HG02885 (cell line): ENCODE measurements around the gene ELN.

Source experiments
- ATAC-seq: cut with Tn5 transposase; IDR thresholded peaks from one replicate; pipeline ENCODE4 v1.9.1; 2021; ENCODE audit warnings: mild to moderate bottlenecking; ENCODE audit not compliant: unreplicated experiment, poor library complexity

ELN gene

DNA sequence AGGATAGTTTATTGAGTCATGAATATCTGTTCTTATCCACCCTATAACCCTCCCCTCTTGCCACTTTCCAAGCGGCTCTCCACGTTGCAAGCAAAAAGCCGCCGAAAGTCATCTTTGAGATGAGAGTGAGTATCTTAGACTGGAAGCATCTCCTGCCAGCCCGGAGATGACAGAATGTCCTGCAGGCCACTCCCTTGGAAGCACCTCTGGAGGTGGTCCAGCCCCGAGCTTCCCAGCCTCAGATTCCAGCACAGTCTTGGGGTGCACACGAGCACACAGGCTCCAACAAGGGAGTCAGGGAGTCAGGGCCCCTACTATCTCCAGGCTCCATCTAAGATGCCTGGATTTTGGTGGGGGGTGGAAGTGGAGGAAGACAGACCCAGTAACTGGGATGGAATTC, 5.5 kb upstream of the ELN start:
- no peak for ATAC-seq

DNA sequence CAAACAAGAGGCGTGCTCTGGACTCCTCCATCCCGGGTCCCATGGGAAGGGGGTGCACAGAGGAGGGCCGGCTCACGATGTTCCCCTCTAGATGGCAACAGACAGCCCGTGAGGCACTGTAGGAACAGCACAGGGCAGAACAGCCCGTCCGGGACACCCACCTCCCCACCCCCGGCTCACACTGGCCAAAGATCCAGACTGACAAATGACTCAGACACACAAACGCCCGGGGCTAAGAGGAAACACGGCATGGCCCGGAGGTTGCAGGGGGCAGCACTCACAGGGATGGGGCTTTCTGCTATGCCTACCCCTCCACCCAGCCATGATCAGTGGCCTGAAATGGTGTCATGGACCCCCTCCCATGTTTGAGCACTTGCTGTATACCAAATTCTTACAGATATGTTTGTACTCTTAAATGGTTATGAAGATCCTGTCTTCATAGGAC, 4.9 kb upstream of the ELN start:
- no peak for ATAC-seq

DNA sequence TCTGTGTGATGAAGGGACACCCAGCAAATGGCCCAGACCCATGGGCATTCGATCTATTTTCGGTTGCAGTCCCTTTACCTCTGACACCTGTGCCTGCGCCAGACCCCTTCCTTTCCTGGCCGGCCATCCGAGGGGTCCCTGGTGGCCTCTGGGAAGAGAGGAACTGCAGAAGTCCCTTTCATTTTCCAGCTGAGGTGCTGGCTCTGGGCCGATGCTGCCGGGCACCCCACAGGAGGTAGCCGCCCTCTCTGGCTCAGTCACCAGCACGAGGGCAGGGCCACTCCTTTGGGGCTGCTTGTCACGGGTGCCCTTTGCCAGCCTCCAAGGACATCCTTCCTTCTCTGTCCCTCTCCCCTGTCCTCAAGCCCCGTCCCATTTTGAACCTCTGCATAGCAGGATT, 4.2 kb upstream of the ELN start:
- no peak for ATAC-seq

DNA sequence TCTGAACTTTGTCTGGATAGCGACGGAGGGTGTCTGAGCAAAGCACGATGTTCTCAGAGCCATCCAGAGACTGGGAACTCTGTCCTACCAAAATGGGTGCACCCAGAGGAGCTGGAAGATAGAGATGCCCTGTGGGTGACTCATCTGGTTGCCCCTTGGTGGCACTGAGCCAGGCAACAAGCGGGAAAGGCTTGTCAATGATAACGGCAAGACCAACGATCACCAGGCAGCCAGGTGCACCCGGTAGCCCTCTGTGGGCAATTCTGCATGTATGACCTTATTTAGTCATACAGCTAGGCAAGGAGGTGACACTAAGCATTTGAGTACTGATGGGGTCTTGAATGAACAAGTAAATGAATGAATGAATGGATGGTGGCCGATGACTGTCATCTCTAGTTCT, 2.8 kb upstream of the ELN start:
- no peak for ATAC-seq

DNA sequence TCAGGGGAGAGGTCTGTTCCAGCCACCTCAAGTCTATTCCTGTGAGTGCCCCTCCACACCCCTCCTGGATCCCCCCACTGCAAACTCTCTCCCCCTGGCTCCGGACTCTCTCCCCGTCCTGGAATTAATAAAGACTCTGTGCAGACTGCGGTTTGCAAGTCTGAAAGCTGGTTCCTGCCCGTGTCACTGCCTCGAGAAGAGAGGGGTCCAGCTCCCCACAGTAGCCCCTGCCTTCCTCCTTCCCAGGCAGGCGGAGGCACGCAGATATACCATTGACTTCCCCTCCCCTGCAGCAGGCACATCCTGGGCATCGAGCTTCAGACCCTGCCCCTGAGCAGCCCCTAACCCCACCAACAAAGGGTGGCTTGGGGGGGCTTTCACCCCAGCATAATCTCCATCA, 2.2 kb upstream of the ELN start:
- ATAC-seq, result no peak

DNA sequence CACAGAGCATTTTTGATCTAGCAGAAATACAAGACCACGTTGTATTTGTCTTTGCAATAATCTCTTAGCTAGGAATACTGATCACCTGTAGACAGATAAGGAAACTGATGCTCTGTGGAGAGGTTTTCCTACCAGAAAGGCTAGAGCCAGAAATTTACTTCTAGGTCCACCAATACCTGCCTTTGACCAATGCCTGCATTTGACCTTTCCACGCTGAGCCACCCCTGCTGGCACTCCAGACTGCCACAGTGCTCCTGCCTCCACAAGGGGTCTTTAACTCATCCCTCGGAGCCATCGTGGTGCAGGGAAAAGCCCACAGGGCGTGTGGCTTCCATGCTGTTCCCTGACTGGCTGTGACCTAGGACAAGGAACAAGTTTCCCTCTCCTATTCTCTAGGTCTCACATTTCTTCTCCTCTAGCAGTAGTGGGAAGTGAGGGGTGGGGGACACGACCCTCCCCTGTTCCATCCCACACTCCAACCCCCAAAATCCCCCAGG, 1.5 kb upstream of the ELN start:
- ATAC-seq, result no peak

DNA sequence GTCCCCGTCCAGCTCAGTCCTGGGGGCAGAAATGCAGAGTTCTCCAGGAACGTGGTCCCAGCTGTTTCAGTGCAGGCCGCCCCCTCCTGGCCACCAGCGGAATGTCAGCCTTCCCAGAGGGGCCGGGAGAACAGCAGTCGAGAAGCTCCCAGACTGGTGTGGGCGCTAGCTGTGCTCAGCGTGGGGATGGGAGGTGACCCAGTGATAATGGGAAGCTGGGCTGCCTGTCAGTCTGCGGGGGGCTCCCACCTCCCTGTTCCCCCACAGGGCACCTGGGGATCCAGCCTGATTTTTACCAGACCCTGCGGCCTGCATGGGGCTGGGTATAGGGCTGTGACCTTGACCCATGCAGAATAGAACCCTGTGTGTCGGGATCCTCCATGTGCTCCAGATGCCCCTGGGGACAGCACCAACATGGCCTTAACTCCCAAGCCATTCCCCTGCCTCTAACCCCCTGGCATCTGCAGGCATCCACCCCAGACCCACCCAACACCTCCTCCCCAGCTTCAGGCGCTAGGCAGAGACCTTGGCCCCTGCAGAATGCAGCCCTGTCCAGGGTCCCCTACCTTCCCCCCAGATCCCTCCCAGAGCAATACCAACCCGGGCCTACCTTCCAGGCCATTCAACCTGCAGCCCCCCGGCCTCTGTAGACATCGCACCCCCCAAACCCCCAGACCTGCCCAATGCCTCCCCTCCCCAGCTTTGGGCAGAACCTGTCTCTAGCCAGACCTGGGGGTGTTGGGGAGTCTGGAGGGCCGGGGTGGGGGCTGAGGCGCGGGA, 880 bp upstream of the ELN start:
- no peak for ATAC-seq

DNA sequence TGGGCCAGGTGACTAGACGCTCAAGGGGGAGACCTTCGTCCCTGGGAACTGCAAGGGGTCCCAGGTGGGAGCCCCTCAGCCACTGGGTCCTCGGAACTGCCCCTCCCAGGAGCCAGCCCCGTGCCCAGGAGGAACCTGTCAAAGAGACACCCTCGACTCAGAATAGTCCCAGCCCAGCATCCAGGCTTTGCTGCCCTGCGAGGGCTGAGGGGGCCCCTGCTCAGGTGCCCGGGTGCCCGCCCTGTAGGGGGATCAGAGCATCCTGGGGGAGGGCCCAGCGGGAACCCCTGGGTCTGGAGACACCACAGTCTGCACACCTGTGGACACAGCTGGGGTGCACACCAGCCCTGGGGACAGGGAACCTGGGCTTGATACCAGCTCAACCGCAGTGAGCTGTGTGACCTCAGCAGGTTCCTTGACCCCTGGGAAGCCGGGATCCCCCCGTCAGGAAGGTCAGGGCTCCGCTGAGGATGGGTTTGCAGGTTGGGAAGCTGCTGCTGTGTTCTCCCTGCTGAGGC, 407 bp downstream of the ELN start:
- ATAC-seq, result no peak

DNA sequence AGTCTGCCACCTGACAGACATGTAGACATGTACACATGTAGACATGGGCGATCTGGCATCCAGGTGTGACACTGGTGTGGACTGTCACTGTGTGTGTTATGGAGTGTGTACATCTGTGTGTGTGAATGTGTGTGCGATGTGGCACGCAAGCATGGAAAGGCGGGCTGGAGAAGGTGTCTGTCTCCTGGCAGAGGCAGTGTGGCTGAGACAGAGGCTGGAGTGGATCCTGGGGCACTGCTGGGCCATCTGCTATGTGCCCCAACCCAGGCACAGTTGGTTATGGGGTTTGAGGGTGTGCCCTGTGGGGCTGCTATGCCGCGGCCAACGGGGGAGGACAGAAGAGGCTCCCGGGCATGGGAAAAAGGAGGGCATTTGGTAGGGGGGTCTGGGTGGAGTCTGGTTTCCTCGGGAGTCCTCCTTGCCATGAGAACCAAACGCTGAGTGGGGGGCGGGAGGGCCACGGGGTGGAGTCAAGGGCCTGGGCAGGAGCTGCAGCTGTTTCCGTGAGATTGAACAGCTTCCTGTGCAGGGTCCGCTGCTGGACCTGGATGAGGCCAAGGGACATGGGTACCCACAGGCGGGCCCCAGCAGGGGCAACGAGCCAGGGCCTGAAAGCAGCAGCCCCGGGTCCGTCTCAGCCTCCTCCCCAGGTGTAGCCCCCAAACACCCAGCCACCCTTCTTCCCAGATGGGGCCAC, 1.3 kb downstream of the ELN start:
- ATAC-seq, result no peak

DNA sequence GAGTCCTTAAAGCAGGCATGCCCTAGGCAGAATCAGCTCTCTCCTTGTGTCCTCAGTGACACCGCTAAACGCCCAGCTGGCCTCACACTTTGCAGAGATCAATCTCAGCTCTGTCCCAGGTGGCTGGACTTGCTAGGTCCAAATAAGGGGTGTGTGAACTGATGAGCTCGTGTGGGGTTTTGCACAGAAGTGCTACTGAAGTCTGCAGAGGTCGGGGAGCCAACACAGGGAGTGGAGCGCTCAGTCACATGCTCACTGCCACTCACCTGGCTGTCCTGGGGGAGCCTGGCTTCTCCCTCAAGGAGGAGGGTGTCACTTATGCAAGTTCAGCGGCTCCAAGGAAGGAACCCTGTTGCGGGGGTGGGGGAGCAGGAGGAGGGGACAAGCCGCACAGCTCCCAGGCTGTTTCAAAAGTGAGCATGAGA, 2.0 kb downstream of the ELN start:
- ATAC-seq, result no peak

DNA sequence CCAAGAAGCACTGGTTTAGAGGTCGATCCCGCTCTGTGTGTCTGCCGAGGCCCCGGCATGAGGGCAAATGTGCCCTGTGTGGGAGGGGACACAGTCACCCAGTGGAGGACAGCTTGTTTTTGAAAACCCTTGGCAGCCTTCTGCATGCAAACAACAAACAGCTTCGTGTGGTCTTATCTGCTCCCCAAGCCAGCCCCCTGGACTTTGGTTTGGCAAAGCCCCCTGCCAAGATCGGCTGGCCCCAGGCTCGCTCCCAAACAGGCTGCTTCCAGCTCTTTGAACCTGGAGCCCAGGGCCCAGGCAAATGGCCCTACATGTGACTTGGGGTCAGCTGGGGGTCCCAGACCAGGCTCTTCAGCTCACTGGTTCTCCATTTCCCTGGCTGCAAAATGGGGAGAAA, 2.9 kb downstream of the ELN start:
- no peak for ATAC-seq

DNA sequence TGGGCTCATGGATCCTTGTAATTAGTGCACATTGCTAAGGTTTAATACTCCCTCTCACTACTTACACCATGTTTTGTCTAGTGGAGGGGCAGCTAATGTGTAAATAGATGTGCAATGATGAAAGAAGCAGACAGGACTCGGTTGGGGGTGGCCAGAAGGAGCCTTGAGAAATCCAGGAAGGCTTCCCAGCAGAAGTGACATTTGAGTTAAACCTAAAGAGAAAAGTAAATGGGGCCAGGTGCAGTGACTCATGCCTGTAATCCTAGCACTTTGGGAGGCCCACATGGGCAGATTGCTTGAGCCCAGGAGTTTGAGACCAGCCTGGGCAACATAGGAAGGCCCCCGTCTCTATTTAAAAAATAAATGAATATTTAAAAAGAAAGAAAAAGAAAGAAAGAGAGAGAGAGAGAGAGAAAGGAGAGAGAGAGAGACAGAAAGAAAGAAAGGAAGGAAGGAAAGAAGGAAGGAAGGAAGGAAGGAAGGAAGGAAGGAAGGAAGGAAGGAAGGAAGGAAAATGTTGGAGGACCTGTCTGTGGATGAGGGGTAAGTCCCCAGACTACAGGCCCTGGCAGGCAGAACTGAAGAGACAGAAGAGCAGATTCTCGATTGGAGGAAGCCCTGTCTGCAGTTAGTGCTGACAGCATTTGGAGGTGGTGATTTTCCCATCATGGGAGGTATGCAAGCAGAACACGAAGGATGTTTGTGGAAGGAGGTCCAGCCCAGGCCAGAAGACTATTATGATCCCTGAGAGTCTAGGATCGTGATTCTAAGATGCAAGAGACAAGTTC, 3.6 kb downstream of the ELN start:
- no peak for ATAC-seq

DNA sequence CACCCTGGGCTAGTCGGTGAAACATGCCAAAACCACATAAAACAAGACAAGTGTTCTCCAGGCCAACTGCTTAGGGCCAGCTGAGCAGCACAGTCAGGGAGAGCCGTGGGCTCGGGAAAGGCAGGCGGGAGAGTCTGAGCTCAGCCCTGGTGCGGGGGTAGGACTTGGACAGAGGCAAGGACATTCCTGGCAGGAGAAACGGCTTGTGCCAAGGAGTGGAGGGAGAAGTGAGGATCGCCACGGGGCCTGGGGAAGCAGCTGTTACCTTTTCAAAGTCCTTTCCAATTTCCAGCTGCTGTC, 4.2 kb downstream of the ELN start:
- no peak for ATAC-seq

DNA sequence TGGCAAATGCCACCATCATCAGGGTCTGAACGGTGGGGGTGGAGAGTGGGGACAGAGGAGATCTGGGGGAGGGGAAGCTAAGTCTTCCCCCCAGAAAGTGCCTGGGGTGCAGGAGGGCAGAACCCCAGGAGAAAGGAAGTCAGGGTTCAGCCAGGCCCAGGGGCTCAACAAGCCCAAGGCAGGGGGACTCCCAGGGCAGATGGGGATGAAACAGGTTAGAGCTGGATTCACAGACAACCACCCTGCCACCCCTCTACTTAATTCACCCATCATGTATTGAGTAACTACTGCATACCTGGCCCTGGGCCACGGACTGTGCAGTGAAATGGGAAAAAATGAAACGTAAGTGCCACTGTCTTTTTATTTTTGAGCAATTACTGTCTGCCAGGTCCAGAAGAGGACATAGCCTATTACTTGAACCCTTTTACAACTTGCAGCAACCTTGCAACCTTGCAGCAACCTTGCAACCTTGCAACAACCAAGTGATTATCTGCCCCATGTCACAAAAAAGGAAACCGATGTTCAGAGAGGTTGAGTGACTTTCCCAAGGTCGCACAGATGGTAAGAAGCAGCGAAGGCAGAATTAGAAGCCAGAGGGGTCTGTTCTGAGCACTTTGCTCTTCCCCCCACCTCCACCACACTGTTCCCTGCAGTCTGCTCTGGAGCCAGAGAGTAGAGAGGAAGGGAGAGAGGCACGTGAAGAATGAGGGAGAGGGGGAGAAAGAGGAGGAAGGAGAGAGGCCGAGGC, 4.8 kb downstream of the ELN start:
- ATAC-seq, result no peak

DNA sequence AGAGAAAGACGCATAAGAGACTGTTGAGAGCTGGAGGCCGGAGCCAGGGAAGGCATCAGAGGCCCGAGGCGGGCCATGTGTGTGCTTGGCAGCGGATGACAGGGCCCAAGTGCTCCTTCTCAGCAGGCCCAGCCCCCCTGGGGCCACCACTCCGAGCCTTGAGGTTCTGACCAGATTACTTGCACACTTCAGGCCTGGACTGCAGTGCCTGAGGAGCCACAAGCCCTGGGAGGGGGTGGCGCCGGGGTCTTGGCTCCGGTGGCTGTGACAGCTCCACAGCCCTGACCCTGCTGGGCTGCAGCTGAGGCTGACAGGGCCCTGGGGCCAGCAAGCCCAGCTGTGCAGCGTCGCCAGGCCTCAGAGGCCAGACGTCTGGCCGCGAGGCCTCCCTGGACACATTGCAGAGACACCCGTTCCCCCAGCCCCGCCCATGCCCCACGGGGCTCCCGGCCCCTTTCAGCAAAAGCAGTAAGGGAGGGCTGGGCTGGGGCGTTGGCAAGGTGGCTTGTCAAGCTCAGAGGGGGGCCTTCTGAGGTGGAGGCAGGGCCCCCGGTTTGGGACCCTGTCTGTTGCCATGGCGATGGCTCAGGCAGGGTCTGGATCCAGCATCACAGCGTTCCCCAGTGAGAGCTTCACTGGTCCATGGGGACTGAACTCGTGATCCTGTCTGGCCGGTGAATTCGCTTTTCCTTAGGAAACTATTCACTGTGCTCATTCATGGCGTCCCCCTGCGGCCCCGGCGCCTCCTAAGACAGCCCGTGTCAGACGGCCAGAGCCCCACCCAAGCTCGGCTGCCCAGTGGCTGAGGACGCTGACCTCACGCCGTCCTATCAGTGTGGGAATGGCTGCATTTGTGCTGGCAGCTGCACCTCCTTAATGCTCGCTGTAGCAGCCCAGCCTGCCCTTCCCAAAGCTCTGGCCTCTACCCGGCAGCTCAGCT, 5.7 kb downstream of the ELN start:
- ATAC-seq, result no peak

DNA sequence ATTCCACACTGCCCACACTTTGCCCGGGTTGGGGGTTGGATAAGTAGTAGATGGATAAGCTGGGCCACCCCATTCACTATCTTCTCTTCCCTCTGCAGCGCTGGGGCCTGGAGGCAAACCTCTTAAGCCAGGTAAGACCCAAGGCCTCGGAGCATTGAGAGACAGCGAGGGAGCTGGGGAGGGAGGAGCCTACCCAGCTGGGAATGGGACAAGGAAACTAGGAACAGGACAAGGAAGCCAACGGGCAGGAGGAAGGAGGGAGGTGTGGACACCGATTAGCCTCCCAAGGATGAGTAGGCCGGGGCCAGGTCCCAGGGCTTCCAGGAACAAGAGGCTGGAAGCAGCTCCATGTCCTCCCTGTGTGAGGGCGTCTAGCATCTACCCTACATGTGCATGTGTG, 9.6 kb downstream of the ELN start:
- no peak for ATAC-seq

DNA sequence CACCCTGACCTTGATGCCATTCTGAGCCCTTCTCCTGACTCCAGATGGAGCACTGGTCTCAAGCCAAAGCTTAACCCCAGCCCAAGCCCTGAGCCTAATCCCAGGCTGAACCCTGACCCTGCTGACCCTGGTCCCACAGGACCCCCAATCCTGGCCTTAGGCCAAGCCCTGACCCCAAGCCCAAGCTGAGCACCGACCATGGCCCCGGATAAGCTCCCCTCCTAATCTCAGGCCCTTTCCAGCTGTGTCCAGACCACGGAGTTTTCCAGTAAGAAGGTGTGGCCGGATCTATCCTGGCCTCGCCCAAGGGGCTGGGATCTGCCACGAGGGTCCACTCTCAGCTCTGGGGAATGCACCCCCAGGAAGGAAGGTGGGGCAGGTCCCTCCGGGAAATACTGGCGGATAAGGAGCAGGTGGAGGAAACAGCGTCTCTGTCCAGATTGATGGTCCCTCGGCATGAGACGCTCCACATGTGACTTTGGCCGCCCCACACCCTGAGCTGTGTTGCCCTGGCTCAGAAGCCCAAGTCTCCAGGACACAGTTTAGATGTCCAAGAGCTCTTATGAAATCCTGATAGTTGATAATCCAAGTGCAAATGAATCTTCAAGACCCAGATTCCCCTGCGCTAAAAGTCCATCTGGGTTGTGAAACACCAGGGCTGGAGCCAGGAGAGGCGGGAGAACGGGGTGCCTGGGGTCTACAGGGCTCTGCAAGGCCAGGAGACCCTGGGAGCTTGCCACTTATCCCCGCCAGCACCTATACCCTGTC, 10.4 kb downstream of the ELN start:
- ATAC-seq, result no peak

DNA sequence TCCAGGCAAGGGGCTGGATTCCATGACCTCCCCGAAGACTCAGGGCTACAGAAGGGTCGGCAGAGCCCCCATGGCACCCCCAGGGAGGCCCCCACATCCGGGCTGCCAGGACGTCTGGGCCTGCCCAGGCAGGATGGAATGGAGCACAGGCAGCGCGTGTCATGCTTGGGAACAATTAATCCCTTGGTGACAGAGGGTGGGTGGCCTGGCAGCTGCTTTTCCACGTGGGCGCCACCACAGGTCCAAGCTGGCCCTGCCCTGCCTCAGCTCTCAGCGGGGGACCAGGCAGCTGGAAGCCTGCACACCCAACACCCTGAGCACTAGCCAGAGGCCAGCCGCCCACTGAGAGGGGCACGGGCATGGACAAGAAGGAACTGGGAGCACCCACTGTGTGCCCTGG, 11.4 kb downstream of the ELN start:
- ATAC-seq, result no peak
